Smooth muscle cell (in vitro differentiated cells): ENCODE measurements around the gene GRIP2. TPM values are rescaled to one million over a fixed set of nuclear protein-coding genes. Genes with fewer than 3 reads are reported as not detected.

Source experiments
- DNase-seq: peaks from one replicate; lab custom pipeline; 2025; ENCODE audit not compliant: unreplicated experiment; lab: John Stamatoyannopoulos, UW
- H2AFZ ChIP-seq: fragments of 200-600 bp; sonication (generic); 2 replicates; pipeline ENCODE4 v1.6.0; 2016; ENCODE audit warnings: antibody characterized with exemption, low read depth, mild to moderate bottlenecking
- H3F3A ChIP-seq: fragments of 200-600 bp; sonication (generic); 2 replicates; pipeline ENCODE4 v1.6.0; 2017; ENCODE audit warnings: antibody characterized with exemption, low read depth
- H3K27ac ChIP-seq: fragments of 200-600 bp; sonication (generic); 2 replicates; pipeline ENCODE4 v1.5.1; 2016; ENCODE audit warnings: low read depth, mild to moderate bottlenecking
- H3K27me3 ChIP-seq: fragments of 200-600 bp; sonication (generic); 2 replicates; pipeline ENCODE4 v1.6.1; 2016; ENCODE audit warnings: low read depth, mild to moderate bottlenecking
- H3K36me3 ChIP-seq: fragments of 200-600 bp; sonication (generic); 2 replicates; pipeline ENCODE4 v1.5.1; 2016; ENCODE audit warnings: low read depth
- H3K4me1 ChIP-seq: fragments of 200-600 bp; sonication (generic); 2 replicates; pipeline ENCODE4 v1.5.1; 2016; ENCODE audit warnings: low read depth
- H3K4me2 ChIP-seq: fragments of 200-600 bp; sonication (generic); 2 replicates; pipeline ENCODE4 v1.6.0; 2016; ENCODE audit warnings: mild to moderate bottlenecking
- H3K4me3 ChIP-seq: fragments of 200-600 bp; sonication (generic); 2 replicates; pipeline ENCODE4 v1.5.1; 2016; ENCODE audit warnings: mild to moderate bottlenecking
- H3K79me2 ChIP-seq: fragments of 200-600 bp; sonication (generic); 2 replicates; pipeline ENCODE4 v1.6.0; 2016; ENCODE audit warnings: low read depth, mild to moderate bottlenecking
- H3K9ac ChIP-seq: fragments of 200-600 bp; sonication (generic); 2 replicates; pipeline ENCODE4 v1.6.0; 2016; ENCODE audit warnings: low read depth
- H3K9me3 ChIP-seq: fragments of 200-600 bp; sonication (generic); replicated peaks from 2 replicates; pipeline ENCODE4 v1.5.1; 2016; ENCODE audit warnings: low read depth
- H4K20me1 ChIP-seq: fragments of 200-600 bp; sonication (generic); 2 replicates; pipeline ENCODE4 v1.6.0; 2016; ENCODE audit warnings: low read depth
- WGBS: methylation state at CpG from one replicate; pipeline ENCODE4 v1.1.7; 2016; ENCODE audit warnings: low lambda C conversion rate; 5-methylcytosine and 5-hydroxymethylcytosine counted together
- polyA plus RNA-seq: library from polyadenylated mRNA; unstranded; fragments of >200 nt; fragmentation: Nextera tagmentation; extraction: Ambion mirVana; gene quantifications from 2 replicates; pipeline ENCODE4 v1.2.1, GENCODE V29; 2016
- total RNA-seq: library from RNA; depleted of rRNA; stranded (reverse); fragments of >200 nt; gene quantifications from 2 replicates; pipeline ENCODE4 v1.2.3, GENCODE V29; 2014
- TF ChIP-seq, protein P1 (sequence below): fragments of 200-600 bp; sonication (generic); IDR thresholded peaks from 2 replicates; pipeline ENCODE4 v1.5.1; 2017; ENCODE audit warnings: borderline replicate concordance, mild to moderate bottlenecking, antibody characterized with exemption; ENCODE audit not compliant: insufficient read depth, poor library complexity, severe bottlenecking

The GRIP2 gene
- total and polyA plus RNA-seq, 2 experiments from 2014 or later, result 2.0 to 6.5 TPM

DNA sequence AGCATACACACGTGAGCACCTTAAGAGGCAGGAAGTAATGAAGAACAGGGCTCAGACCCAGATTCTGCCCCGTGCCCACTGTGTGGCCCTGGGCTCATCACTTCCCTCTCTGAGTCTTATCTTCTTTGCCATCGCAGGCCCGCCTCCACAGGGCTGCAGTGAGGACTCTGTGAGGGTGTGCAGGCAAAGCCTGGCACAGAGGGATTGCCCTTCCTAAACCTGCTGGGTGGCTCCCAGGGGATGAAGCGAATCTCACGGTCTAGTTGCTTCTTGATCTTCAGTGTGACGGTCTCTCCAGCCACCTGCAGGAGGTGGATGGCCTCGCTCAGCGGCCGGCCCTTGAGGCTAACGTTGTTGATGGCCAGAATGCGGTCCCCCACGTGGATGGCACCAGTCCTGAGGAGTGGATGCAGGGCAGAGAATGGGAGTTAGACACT is 32.8 kb downstream of the GRIP2 start:
- no peaks in the 10 kb centered on the region for H3K9me3 ChIP-seq
- H3K4me2 ChIP-seq, result no peak overlapping the region
- H3K4me1 ChIP-seq, result peaks cover 3% of the 10 kb centered on the region
- 84% methylated on average over 13 of the region's 13 CpGs for WGBS
- H3K79me2 ChIP-seq, result no peaks in the 10 kb centered on the region
- H3K36me3 ChIP-seq, result no peaks in the 10 kb centered on the region
- no peak overlapping the region for H2AFZ ChIP-seq
- H3K27ac ChIP-seq, result no peak overlapping the region
- no peak for DNase-seq
- H3F3A ChIP-seq, result no peaks in the 10 kb centered on the region
- H4K20me1 ChIP-seq, result no peaks in the 10 kb centered on the region
- TF ChIP-seq, protein P1, sequence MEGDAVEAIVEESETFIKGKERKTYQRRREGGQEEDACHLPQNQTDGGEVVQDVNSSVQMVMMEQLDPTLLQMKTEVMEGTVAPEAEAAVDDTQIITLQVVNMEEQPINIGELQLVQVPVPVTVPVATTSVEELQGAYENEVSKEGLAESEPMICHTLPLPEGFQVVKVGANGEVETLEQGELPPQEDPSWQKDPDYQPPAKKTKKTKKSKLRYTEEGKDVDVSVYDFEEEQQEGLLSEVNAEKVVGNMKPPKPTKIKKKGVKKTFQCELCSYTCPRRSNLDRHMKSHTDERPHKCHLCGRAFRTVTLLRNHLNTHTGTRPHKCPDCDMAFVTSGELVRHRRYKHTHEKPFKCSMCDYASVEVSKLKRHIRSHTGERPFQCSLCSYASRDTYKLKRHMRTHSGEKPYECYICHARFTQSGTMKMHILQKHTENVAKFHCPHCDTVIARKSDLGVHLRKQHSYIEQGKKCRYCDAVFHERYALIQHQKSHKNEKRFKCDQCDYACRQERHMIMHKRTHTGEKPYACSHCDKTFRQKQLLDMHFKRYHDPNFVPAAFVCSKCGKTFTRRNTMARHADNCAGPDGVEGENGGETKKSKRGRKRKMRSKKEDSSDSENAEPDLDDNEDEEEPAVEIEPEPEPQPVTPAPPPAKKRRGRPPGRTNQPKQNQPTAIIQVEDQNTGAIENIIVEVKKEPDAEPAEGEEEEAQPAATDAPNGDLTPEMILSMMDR, result no peak
- no peaks in the 10 kb centered on the region for H3K27me3 ChIP-seq
- H3K4me3 ChIP-seq, result no peak overlapping the region
- H3K9ac ChIP-seq, result no peak overlapping the region

DNA sequence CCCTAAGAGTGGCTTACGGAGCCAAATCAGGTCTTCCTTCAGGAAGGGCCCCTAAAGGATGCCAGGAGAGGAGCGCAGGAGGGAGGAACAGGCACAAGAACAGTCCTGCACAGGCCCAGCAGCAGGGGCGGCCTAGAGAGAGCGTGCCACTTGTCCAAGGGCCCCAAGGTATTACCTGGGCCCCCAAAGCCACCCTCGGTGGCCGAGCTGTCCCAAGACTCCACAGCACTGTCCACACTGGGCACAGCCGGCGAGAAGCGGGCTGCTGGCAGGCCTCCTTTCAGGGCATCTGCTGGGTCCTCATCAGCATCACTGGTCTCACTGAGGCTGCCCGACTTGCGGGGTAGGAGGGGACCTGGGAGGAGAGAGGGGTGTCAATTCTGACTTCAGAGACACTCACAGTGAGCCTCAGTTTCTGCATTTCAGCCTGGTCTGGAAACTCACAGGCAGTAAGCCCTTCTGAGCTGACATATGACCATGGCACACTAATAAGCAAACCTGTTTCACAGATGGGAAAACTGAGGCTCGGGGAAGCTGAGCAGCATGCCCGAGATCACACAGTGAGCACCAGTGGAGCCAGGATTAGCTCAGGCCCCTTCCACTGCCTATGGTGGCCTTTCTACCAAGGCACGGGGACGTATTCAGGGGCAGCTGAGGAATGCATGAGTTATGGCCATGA is 33.4 kb downstream of the GRIP2 start:
- no peak for DNase-seq
- TF ChIP-seq, protein P1, result no peak
- H3K27ac ChIP-seq, result no peak overlapping the region
- WGBS, result 93% methylated on average over 15 of the region's 15 CpGs
- no peaks in the 10 kb centered on the region for H4K20me1 ChIP-seq
- H3K79me2 ChIP-seq, result no peaks in the 10 kb centered on the region
- H3K9me3 ChIP-seq, result no peaks in the 10 kb centered on the region
- no peak overlapping the region for H3K9ac ChIP-seq
- H3K4me3 ChIP-seq, result no peak overlapping the region
- no peaks in the 10 kb centered on the region for H3K36me3 ChIP-seq
- no peak overlapping the region for H3K4me2 ChIP-seq
- no peaks in the 10 kb centered on the region for H3K27me3 ChIP-seq
- H3F3A ChIP-seq, result no peaks in the 10 kb centered on the region
- no peak overlapping the region for H2AFZ ChIP-seq
- peaks cover 3% of the 10 kb centered on the region for H3K4me1 ChIP-seq

DNA sequence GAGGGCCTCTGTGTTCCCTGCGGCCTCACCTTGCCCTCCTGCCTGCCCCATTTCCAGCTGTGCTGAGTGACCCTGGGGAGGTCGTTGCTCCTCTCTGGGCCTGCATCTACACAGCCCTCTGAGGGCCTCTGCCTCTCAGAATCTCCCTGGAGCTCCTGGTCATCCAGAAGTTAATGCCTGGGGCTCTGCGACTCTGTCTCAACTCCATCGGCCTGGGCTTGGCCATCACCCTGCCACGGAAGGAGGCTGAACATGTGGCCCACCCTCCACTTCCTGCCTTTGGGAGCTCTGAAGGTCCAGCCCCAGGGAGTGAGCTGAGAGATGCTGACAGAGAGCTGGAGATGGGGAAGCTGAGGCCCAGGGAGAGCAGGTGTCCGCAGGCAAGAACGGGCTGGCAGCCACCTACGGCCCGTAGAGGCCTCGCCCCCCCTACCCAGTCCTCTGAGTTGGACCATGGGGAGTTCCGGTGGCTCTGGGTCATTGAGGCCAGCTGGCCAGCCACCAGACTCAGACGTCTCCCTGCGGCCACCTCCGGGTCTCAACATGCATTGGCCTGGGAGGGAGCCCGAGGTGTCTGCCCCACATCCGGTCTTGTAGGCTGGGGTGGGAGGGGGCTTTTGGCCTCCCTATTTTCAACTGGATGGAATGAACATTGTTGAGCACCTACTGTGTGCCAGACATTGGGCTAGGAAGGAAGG is 34.2 kb downstream of the GRIP2 start:
- H3K9ac ChIP-seq, result no peak overlapping the region
- H3K27ac ChIP-seq, result no peak overlapping the region
- no peak for DNase-seq
- no peaks in the 10 kb centered on the region for H3F3A ChIP-seq
- H3K4me2 ChIP-seq, result no peak overlapping the region
- H3K36me3 ChIP-seq, result no peaks in the 10 kb centered on the region
- H3K27me3 ChIP-seq, result no peaks in the 10 kb centered on the region
- H3K9me3 ChIP-seq, result no peaks in the 10 kb centered on the region
- 91% methylated on average over 16 of the region's 16 CpGs for WGBS
- H3K79me2 ChIP-seq, result no peaks in the 10 kb centered on the region
- peaks cover 3% of the 10 kb centered on the region for H3K4me1 ChIP-seq
- H4K20me1 ChIP-seq, result no peaks in the 10 kb centered on the region
- TF ChIP-seq, protein P1, result no peak
- no peak overlapping the region for H3K4me3 ChIP-seq
- H2AFZ ChIP-seq, result no peak overlapping the region
